WI38 (cell line): Measurements from ENCODE around the gene CSNK1D.
"Not testable (repeated sequence)": the region's sequence is repeated elsewhere in the genome, so short reads cannot be mapped to it uniquely, and the experiment has no call there.

ENCODE experiments used
- H3K4me3 ChIP-seq: 2 replicates; pipeline ENCODE4 v1.5.1; 2011; ENCODE audit warnings: low read depth, mild to moderate bottlenecking, control low read depth, low read length
- TF ChIP-seq, protein P1 (sequence below): IDR thresholded peaks from 2 replicates; pipeline ENCODE4 v1.5.1; 2012; ENCODE audit warnings: low read depth, mild to moderate bottlenecking, control low read depth, low read length

CSNK1D gene

GRCh38 chr17:82193520-82194220 lies 79.8 kb downstream of the CSNK1D start:
- TF ChIP-seq, protein P1, sequence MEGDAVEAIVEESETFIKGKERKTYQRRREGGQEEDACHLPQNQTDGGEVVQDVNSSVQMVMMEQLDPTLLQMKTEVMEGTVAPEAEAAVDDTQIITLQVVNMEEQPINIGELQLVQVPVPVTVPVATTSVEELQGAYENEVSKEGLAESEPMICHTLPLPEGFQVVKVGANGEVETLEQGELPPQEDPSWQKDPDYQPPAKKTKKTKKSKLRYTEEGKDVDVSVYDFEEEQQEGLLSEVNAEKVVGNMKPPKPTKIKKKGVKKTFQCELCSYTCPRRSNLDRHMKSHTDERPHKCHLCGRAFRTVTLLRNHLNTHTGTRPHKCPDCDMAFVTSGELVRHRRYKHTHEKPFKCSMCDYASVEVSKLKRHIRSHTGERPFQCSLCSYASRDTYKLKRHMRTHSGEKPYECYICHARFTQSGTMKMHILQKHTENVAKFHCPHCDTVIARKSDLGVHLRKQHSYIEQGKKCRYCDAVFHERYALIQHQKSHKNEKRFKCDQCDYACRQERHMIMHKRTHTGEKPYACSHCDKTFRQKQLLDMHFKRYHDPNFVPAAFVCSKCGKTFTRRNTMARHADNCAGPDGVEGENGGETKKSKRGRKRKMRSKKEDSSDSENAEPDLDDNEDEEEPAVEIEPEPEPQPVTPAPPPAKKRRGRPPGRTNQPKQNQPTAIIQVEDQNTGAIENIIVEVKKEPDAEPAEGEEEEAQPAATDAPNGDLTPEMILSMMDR, result no peak
- H3K4me3 ChIP-seq, result no peak overlapping the region

DNA sequence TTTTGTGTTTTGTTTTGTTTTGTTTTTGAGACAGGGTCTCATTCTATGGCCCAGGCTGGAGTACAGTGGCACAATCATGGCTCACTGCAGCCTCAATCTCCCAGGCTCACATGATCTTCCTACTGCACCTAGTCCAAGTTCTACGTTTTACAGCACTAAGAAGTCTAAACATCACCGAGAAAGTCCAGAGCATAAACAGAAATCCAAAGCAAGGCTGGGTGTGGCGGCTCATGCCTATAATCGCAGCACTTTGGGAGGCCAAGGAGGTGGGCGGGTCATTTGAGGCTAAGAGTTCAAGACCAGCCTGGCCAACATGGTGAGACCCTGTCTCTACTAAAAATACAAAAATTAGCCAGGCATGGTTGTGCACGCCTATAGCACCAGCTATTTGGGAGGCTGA lies 80.5 kb downstream of the CSNK1D start:
- H3K4me3 ChIP-seq, result not testable (repeated sequence)
